Uterus (tissue), 4 donors: ENCODE data around the gene NOTCH2. TPM values are rescaled to one million over a fixed set of nuclear protein-coding genes. Genes with fewer than 3 reads are reported as not detected.

ENCODE experiments used
- DNase-seq, 2 donors: peaks; one replicate each; pipeline ENCODE4 v3.0.0-alpha.2; 2019 to 2020
- H3K27ac ChIP-seq, 2 donors: fragments of 200-600 bp; sonication (generic); 1 replicate in 1 of 2; 2 replicates in 1 of 2; pipeline ENCODE4 v1.5.1; 2016 to 2018
- H3K27me3 ChIP-seq, 2 donors: fragments of 200-600 bp; sonication (generic); one replicate each; pipeline ENCODE4 v1.5.1; 2018 to 2019; ENCODE audit warnings: control low read depth in 1 of 2
- H3K36me3 ChIP-seq, 2 donors: fragments of 200-600 bp; sonication (generic); one replicate each; pipeline ENCODE4 v1.5.1; 2019; ENCODE audit warnings: control low read depth in 1 of 2
- H3K4me1 ChIP-seq, 2 donors: fragments of 200-600 bp; sonication (generic); one replicate each; pipeline ENCODE4 v1.5.1; 2018 to 2019; ENCODE audit warnings: control low read depth in 1 of 2
- H3K4me3 ChIP-seq, 2 donors: fragments of 200-600 bp; sonication (generic); 1 replicate in 1 of 2; 2 replicates in 1 of 2; pipeline ENCODE4 v1.5.1; 2018 to 2019; ENCODE audit warnings: mild to moderate bottlenecking in 1 of 2
- H3K9me3 ChIP-seq, 2 donors: fragments of 200-600 bp; sonication (generic); one replicate each; pipeline ENCODE4 v1.5.1; 2019; ENCODE audit warnings: control low read depth in 1 of 2
- POLR2A ChIP-seq, 2 donors: fragments of 450-650 bp; IDR thresholded peaks; one replicate each; pipeline ENCODE4 v1.6.1; 2016; ENCODE audit warnings: antibody characterized with exemption in 2 of 2, mild to moderate bottlenecking in 1 of 2, moderate library complexity in 1 of 2
- intact Hi-C: fragments of 100-400 bp; cut with DNase I; formaldehyde crosslinking; loops from one replicate; pipeline ENCODE4 v1.15.1; 2023; ENCODE audit warnings: low total_unique reads
- total RNA-seq, 4 donors: library from RNA; depleted of rRNA in 3 of 4; stranded (reverse); fragments of >200 nt in 3 of 4; gene quantifications; one replicate each; pipeline versions ENCODE4 v1.1.0 to v1.2.4, GENCODE V29; 2014 to 2023
- TF ChIP-seq, protein P1 (sequence below), 4 experiments: fragments of 200-600 bp in 2 of 4; fragments of 450-650 bp in 2 of 4; sonication (generic) in 2 of 4; IDR thresholded peaks; one replicate each; pipeline ENCODE4 v1.5.1; 2016 to 2019; ENCODE audit warnings: antibody characterized with exemption in 4 of 4, mild to moderate bottlenecking in 2 of 4, moderate library complexity in 1 of 4
- donor health status: DM: yes; HTN: yes; CAD: no.

NOTCH2 gene
- total RNA-seq, 4 donors from 2014 or later = 33.8 to 266 (median 87.7) TPM

DNA sequence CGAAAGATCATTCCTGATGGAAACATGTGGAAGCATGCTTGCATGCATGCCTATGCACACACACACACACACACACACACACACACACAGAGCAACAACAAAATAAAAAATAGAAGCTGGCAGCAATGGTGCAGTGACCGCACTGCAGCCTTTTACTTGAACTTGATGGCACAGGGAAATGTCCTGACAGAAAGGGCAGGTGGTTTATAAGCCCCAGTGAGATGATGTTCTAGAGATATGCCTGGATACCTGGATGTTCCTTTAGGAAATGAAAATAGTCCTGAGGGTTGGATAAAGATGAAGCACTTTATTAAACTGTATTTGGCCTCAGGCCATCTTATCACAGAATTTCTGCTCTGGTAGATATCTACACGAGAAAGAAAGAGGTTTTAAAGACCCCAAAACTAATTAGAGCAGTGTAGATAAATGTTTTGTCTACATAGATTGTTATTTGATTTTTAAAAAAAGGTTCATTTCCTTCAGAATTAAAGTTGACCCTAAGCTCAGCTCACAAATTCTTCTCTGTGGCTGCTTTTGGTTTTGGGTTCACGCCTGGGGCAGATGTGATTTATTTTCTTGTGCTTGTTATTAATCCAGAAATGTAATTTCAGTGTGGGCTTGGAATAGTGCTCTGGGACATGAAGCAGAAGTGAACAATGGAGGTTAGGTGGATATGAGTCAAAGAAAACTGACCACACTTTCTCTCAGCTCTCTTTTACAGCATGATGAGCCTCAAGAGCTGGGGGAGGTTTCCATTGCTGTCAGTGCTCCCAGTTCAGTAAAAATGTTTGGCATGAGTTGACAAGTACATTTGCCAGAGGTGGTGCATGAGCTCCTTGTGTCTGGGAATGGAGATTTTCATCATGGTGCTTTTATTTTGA is 196.1 kb downstream of the NOTCH2 start:
- no peaks in the 10 kb centered on the region for H3K36me3 ChIP-seq
- H3K27me3 ChIP-seq = no peaks in the 10 kb centered on the region
- H3K9me3 ChIP-seq = no peaks in the 10 kb centered on the region
- H3K4me1 ChIP-seq = no peaks in the 10 kb centered on the region
- intact Hi-C loops = no loop called here
- H3K4me3 ChIP-seq = no peak overlapping the region
- H3K27ac ChIP-seq = peak overlapping the region; percentile 17 to 50
- TF ChIP-seq, protein P1, sequence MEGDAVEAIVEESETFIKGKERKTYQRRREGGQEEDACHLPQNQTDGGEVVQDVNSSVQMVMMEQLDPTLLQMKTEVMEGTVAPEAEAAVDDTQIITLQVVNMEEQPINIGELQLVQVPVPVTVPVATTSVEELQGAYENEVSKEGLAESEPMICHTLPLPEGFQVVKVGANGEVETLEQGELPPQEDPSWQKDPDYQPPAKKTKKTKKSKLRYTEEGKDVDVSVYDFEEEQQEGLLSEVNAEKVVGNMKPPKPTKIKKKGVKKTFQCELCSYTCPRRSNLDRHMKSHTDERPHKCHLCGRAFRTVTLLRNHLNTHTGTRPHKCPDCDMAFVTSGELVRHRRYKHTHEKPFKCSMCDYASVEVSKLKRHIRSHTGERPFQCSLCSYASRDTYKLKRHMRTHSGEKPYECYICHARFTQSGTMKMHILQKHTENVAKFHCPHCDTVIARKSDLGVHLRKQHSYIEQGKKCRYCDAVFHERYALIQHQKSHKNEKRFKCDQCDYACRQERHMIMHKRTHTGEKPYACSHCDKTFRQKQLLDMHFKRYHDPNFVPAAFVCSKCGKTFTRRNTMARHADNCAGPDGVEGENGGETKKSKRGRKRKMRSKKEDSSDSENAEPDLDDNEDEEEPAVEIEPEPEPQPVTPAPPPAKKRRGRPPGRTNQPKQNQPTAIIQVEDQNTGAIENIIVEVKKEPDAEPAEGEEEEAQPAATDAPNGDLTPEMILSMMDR (IDR thresholded peaks at IDR 0.05) = no peak
- TF ChIP-seq POLR2A (IDR thresholded peaks at IDR 0.05) = no peak
- DNase-seq = peak; percentile 72 to 79

DNA sequence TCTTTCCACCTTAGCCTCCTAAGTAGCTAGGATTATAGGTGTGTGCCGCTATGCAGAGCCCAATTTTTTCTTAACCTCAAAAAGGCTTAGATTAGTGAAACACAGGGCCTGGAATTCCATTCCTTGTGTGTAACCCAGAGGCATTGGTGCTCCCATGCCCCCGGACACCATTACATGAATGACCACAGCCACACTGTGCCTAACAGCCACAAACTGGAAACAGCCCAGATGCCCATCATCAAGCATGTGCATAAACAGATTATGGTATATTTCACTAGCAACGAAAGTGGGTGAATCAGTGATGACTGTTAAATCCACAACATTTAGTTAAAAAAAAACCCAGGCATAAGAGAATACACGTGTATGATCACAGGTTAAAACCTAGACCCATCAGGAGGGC is 197.6 kb downstream of the NOTCH2 start:
- H3K27ac ChIP-seq = no peak overlapping the region
- H3K4me1 ChIP-seq = no peaks in the 10 kb centered on the region
- no peak for DNase-seq
- no peak overlapping the region for H3K4me3 ChIP-seq
- intact Hi-C loops = no loop called here
- no peaks in the 10 kb centered on the region for H3K27me3 ChIP-seq
- H3K9me3 ChIP-seq = no peaks in the 10 kb centered on the region
- H3K36me3 ChIP-seq = no peaks in the 10 kb centered on the region
- TF ChIP-seq, protein P1 (IDR thresholded peaks at IDR 0.05) = no peak
- TF ChIP-seq POLR2A (IDR thresholded peaks at IDR 0.05) = no peak

DNA sequence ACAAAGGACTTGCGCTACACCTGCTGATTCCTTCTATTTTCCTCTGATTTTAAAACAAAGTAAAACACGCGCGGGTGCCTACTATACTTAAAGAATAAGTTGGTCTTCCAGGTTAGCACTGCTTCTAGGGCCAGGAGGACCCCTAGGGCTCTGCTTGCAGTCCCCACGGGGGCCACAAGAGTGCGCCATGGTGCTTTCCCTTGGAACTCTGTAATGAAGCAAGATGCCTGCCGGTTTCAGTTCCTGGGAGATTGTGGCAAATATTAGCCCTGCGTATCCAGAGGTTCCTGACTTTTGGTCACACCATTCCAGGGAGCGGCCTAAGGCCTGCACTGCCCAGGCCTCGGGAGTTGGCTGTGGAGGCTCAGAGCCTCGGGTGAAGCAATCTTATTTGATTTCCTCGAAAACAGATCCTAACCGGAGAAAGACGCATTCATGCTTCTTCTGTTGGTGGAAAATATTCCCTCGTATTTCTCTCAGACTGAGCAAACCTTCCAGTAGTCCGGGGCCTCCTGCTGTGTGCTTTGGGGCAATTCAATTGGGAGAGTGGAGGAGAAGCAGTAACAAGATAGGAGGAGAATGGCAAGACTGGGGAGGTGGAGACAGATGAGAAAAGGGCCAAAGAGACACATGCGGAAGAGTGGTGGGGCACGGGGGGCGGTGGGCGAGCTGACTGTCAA is 198.4 kb downstream of the NOTCH2 start:
- H3K4me3 ChIP-seq = no peak overlapping the region
- H3K27me3 ChIP-seq = no peaks in the 10 kb centered on the region

DNA sequence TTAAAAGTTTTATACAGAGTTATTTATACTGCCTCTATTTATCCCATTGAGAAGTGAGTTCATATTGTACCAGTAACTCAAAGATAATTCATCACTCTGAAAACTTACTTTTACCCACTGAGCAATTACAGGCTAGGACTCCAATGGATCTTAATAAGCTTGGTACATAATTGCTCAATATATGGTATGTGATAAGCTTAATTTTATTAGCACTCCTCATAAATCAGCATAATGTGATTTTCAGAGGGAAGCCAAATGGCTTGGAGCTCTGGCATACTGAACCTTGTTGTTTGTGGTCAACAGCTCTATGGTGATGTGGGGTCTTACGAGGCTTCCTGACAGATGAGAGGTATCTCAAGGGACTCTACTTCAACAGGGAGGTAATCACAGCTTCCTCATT is 199.5 kb downstream of the NOTCH2 start:
- no peaks in the 10 kb centered on the region for H3K4me1 ChIP-seq
- H3K9me3 ChIP-seq = no peaks in the 10 kb centered on the region
- no peak for DNase-seq
- H3K27me3 ChIP-seq = no peaks in the 10 kb centered on the region
- no peak overlapping the region for H3K4me3 ChIP-seq
- no peak overlapping the region for H3K27ac ChIP-seq
- H3K36me3 ChIP-seq = no peaks in the 10 kb centered on the region
- TF ChIP-seq POLR2A (IDR thresholded peaks at IDR 0.05) = no peak
- TF ChIP-seq, protein P1 (IDR thresholded peaks at IDR 0.05) = no peak
- intact Hi-C loops = no loop called here

More for the DNA sequence above, 198.4 kb downstream of the NOTCH2 start:
- Histone ChIP-seq H3K36me3 (no peaks in the 10 kb centered on the region), H3K9me3 (no peaks in the 10 kb centered on the region), H3K4me1 (no peaks in the 10 kb centered on the region), H3K27ac (peak overlapping the region in 1 of 2 donors; percentile 17)
- intact Hi-C loops = no loop called here
- DNase-seq = peak; percentile 82 to 86
- TF ChIP-seq POLR2A (IDR thresholded peaks at IDR 0.05) = no peak
- TF ChIP-seq, protein P1 (IDR thresholded peaks at IDR 0.05) = peak; percentile 73 to 97 (median 88)

DNA sequence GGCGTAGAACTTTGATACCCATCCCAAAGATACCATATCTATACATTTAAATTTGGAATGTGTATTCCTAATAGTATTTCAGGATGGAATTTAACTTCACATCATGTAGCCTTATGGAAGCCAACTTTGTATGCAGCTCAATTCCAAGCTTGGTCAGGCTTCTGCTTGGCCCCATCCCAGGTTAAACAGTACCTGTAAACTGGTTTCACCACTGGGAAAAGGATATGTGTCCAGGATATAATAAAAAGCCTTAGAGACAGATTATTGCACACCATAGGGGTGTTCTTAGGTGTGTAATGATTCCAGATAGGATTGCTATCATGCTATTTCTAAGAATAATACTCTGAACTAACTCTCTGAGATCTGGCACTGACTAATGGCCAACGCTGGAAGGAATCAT is 201.3 kb downstream of the NOTCH2 start:
- no peak for DNase-seq
- no peaks in the 10 kb centered on the region for H3K4me1 ChIP-seq
- intact Hi-C loops = no loop called here

More for the DNA sequence above, 201.3 kb downstream of the NOTCH2 start:
- H3K27ac ChIP-seq = no peak overlapping the region
- TF ChIP-seq, protein P1 (IDR thresholded peaks at IDR 0.05) = no peak
- TF ChIP-seq POLR2A (IDR thresholded peaks at IDR 0.05) = no peak
- H3K4me3 ChIP-seq = no peak overlapping the region
- no peaks in the 10 kb centered on the region for H3K36me3 ChIP-seq
- no peaks in the 10 kb centered on the region for H3K9me3 ChIP-seq
- no peaks in the 10 kb centered on the region for H3K27me3 ChIP-seq
